SW480 (cell line): Measurements from ENCODE around the gene DOP1A.
"Not testable (repeated sequence)": the region's sequence is repeated elsewhere in the genome, so short reads cannot be mapped to it uniquely, and the experiment has no call there.

ENCODE experiments used
- DNase-seq: peaks from one replicate; pipeline ENCODE4 v3.0.0-alpha.2; 2016; ENCODE audit warnings: low spot score

The DOP1A gene

DNA sequence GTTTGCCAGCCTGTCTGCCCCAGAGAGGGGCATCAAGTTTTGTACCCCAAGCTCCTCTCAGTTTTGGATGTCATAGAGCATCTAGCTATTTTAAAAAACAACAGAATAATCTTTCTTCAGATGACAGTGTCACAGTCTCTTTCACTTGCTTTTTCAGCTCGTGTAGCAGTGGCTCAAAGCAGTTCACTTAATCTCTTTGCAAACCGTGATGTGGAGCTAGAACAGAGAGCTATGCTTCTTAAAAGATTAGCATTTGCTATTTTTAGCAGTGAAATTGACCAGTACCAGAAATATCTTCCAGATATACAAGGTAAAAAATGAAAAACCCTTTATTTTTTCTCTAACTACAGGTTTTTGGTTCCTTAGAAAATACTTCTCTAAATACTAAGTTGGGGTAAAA is 88.3 kb downstream of the DOP1A start:
- DNase-seq = no peak

DNA sequence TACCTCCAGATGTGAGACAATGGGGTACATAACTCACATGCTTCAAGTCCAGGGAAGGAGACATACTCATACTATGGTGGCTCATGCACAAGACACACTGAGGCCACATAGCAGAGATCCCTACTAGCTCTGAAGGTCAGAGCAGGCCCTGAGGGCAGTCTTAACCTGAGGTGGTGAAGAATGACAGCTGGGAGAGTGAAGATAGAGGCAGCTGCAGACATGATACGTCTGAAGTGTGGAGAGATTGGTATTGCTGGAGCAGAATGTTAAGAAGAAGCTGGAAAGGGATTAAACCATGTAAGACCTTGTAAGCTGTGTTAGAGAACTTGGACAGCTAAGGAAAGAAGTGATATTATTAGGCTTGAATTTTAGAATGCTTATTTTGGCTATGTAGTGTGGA is 92.7 kb downstream of the DOP1A start:
- no peak for DNase-seq

GRCh38 chr6:83167726-83168278 is 100.3 kb downstream of the DOP1A start:
- no peak for DNase-seq

- no peak for DNase-seq
Measured at GRCh38 chr6:83168556-83168955, 101.1 kb downstream of the DOP1A start.

DNA sequence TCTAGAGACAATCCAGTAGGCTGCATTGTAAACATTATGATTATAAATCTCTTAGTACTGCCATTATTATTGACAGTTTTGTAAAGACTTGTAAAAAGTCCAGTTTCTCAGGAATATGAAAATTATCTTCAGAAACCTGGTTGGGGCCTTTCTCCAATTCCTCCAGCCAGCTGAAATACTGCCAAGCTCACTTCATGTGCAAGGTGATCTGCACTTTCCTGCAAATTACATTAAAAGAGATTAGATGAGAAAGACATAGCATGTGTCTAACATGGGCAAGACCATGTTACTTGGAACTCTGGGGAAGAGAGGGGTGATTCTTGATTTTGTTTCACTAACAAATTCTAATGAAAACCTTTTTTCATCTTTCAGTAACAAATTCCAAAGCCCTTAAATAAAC is 101.6 kb downstream of the DOP1A start:
- no peak for DNase-seq

GRCh38 chr6:83169511-83169910 is 102.0 kb downstream of the DOP1A start:
- DNase-seq = no peak

DNA sequence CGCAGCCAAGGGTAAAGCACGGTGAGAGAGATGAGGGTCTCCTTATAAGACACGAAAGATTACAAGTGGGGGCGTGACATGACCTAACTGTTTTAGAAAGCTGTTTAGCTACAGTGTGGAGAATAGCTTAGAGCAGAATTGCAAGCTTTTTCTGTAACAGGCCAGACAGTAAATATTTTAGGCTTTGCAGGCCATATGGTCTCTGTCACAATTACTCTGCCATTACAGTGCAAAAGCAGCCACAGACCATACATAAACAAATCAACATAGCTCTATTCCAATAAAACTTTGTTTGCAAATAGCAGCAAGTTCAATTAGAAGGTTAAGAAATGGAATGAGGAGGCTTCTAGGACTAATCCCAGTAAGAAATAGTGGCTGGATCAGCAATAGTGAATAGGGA is 108.8 kb downstream of the DOP1A start:
- DNase-seq = no peak

- DNase-seq = no peak
Measured at GRCh38 chr6:83180426-83180950, 113.0 kb downstream of the DOP1A start.

DNA sequence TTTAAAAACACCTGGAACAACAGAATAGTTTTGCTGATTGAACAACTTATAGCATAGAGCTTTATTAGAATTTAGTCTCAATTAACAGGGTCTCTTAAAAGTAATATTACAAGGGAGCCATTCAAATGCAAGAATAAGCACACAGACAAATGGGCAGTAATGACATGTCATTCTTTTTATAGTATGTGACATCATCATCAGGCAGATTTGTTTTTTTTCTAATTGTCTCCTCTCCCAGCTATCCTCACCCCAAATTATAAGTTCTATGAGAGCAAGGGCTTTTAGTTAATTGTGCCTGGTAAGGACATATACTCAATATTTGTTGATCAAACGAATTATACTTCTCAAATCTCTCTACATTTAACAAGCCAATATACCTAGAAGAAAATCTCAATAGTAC is 114.6 kb downstream of the DOP1A start:
- DNase-seq = no peak

DNA sequence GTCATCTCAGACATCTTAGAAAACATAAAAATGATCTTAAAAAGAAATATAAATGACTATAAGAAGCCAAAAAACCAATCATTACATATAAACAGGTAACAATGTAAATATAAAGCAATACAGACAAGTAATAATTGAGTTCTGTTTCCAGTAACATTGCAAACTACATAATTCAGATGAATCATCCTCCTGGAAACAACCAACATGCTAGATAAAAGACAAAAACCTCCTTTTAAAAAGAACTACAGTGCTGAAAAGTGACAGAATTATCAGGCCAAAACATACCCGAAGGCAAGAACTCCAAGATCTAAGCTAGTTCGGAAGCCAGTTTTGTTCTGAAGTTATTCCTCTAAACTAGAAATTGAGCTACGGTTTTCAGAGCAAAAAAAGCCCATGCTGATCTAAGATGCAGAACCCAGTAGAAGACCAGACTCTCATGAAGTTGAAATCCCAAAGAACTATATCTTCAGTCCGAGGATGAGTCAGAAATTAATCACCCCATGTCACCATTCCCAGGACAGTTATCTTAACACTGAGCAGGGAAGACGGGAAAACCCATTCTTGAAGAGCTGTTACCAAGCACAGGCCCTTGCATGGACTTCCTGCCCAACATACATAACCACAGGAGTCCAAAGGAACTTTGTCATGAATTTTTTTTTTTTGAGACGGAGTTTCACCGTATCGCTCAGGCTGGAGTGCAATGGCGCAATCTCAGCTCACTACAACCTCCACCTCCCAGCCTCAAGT is 115.8 kb downstream of the DOP1A start:
- DNase-seq = no peak

DNA sequence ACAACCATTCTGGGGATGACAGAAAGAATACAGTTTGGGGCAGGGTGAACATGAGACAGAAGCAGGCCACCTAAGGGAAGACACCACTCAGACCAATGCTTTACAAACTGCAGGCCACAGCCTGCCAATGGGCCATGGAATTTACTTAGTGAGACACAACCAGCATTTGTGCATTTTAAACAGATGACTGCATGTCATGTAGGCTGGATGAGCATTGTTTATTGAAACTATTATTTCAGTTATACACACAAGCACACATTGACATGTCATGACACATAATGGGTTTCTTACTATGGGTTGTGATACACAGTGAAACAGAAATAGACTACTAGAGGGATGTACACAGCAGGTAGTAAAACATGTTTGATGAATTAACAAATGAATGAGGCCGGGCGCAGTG is 117.6 kb downstream of the DOP1A start:
- no peak for DNase-seq

DNA sequence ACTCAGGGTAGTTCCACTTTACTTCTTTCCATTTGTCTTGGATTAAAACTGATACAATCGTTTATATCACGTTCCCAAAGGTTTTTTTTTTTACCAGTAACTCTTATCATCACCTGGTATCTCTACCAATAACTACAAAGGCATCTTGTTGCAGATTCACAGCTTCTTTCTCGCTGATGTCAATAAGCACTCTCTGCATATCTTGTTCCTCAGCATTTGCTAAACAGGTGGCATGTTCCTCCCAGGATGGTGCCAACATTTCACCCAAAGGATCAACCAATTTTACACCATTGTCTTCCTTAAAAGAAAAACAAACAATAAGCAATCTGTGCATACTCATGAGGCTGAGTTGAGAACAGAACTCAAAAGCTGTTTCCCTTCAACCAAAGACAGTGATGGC is 121.0 kb downstream of the DOP1A start:
- no peak for DNase-seq

DNA sequence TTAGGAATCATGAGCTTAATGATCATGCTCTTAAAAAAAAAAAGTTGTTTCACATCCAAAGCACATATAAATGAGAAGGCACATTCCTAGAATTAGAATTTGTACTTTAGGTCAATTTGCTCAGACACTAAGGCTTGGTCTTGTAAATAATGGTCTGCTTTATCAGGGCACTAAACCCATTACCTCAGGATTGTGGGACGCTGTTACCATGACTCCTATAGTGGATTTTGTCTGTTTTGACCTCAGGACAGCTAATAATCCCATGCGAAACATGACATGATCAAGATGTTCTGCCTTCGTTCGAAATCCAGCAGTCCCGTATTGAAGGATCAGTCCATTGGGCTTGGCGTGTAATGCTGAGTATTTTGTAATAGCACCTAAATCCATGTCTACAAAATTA is 123.2 kb downstream of the DOP1A start:
- no peak for DNase-seq

DNA sequence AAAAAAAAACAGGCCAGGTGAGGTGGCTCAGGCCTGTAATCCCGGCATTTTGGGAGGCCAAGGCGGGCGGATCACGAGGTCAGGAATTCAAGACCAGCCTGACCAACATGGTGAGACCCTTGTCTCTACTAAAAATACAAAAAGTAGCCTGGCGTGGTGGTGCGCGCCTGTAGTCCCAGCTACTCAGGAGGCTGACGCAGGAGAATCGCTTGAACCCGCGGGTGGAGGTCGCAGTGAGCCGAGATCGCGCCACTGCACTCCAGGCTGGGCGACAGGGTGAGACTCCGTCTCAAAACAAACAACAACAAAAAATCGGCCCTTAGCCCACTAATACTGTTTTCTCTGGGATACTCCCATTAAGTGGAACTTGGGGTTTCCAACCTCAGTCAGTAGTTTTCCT is 124.5 kb downstream of the DOP1A start:
- DNase-seq = not testable (repeated sequence)

DNA sequence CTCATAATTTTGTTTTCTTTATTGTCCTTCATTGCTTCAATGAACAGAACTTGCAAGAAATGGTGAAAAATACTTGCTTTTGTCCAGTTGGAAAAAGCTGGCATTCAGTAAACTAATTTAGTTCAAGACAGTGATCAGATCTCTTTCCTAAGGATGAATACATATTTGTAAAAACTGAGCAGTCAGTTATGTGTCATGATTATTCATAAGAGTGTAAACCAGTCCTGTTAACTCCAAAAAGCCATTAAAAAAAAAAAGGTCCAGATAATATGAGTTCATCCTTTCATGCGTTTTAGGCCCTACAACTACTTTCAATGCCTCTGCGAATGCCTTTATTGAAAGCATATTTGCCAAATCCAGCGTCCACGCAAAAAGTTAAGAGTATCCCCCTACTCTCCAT is 125.0 kb downstream of the DOP1A start:
- DNase-seq = no peak

DNA sequence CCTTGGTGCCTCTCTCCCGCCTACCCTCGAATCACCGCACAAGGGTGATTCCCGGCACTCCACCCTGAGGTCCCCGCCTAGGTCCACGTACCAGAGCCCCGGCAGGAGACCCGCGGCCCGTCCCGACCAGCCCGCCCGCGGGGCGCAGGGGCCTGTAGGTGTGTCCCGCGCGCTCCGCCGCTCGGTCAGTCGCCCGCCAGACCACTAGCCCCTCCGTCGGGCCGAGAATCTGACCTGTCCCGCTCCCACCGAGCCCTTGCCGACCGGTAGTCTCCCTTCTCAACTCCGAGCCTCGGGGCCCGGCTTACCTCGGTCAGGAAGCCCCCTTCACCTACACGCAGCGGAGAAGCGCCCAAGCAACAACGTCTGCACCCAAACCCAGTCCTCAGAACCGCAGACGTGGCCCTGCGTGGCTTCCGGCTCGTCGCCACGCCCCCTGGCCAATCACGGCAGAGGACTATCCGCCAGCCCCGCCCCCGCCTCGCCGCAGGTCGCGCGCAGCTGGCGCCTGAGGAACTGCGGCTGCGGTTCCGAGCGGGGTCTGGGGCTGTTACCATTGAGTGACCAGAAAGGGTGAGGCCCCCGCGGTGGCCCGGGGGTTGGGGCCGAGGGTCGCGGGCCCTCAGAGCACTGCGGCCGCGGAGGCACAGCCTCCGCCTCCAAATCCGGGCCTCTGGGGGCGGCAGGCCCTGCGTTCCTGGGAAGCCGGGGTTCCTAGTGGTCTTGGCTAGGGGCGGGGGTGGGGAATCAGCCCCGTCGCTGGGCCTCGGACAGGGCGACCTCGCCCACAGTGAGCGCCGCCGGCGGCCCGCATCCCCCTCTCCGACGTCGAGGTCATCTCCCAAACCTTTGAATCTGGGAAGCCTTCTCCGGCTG is 125.6 kb downstream of the DOP1A start, which contains the start of the genes PGM3 and RWDD2A:
TSS of gene PGM3 (minus strand) at position 395 of the 876 bp plus-strand sequence. CDS start 2,253 bp downstream, outside the sequence.
TSS of gene RWDD2A (plus strand) at position 487 of the 876 bp plus-strand sequence. CDS start 1,095 bp downstream, outside the sequence.
- peak; percentile 76 for DNase-seq

- DNase-seq = peak; percentile 63
Measured at GRCh38 chr6:83193747-83194566, 126.5 kb downstream of the DOP1A start.

GRCh38 chr6:83198486-83199172 is 131.2 kb downstream of the DOP1A start:
- no peak for DNase-seq

GRCh38 chr6:83199173-83199862 is 131.8 kb downstream of the DOP1A start:
- DNase-seq = no peak

- DNase-seq = no peak
Measured at GRCh38 chr6:83199863-83200225, 132.4 kb downstream of the DOP1A start.

GRCh38 chr6:83202031-83202430 is 134.6 kb downstream of the DOP1A start:
- DNase-seq = no peak
